ENCODE results near the gene PDXK.

GRCh38 chr21:43691801-43692200, 27.1 kb upstream of the PDXK start:
- TF ChIP-seq CTCF (IDR thresholded peaks at IDR 0.05) (no peak), POLR2A (IDR thresholded peaks at IDR 0.05) (no peak)

All from testis (tissue), 2 donors.